Body of pancreas (tissue), 4 donors: ENCODE results near the gene TPM1.

Experiments
- POLR2A ChIP-seq, 3 donors: fragments of 450-650 bp; IDR thresholded peaks; one replicate each; pipeline ENCODE4 v1.6.1; 2016; ENCODE audit warnings: antibody characterized with exemption in 3 of 3, mild to moderate bottlenecking in 2 of 3
- TF ChIP-seq, protein P1 (sequence below), 7 experiments: fragments of 450-650 bp in 4 of 7; fragments of 200-600 bp in 3 of 7; sonication (generic) in 3 of 7; IDR thresholded peaks; one replicate each; pipeline ENCODE4 v1.5.1; 2016 to 2019; ENCODE audit warnings: antibody characterized with exemption in 7 of 7

DNA sequence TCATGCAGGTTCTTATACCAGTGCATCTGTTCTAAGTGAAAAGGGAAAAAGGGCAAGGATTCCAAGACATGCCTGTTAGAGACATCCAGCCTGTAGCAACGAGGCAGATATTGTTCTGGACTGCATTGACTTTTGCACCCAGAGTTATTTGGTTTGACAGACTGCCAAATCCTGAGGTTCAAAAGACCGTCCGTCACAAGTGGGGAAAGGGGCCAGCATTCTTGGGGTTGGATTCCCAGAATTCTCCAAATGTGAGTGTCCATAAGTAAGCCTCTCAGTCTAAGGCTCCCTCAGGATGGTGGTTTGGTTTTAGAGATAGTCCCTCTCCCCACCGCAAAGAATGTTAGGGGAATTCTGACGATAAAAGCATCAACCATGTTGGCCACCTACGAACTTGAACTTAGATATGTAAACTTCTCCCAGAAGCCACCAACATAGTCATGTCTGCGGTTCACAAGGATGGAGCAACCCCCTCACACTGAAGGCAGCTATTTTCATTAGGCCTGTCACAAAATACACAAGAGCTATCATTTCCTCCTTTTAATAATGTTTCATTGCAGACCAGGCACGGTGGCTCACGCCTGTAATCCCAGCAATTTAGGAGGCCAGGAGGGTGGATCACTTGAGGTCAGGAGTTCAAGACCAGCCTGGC is 65.5 kb downstream of the TPM1 start:
- TF ChIP-seq, protein P1, sequence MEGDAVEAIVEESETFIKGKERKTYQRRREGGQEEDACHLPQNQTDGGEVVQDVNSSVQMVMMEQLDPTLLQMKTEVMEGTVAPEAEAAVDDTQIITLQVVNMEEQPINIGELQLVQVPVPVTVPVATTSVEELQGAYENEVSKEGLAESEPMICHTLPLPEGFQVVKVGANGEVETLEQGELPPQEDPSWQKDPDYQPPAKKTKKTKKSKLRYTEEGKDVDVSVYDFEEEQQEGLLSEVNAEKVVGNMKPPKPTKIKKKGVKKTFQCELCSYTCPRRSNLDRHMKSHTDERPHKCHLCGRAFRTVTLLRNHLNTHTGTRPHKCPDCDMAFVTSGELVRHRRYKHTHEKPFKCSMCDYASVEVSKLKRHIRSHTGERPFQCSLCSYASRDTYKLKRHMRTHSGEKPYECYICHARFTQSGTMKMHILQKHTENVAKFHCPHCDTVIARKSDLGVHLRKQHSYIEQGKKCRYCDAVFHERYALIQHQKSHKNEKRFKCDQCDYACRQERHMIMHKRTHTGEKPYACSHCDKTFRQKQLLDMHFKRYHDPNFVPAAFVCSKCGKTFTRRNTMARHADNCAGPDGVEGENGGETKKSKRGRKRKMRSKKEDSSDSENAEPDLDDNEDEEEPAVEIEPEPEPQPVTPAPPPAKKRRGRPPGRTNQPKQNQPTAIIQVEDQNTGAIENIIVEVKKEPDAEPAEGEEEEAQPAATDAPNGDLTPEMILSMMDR (IDR thresholded peaks at IDR 0.05) = no peak
- no peak for TF ChIP-seq POLR2A (IDR thresholded peaks at IDR 0.05)
